HEK293 (cell line): Measurements from ENCODE around the gene GGTLC2.

Experiments
- CTCF ChIA-PET: fragments of 350-600 bp; formaldehyde crosslinking; extraction: SDS; loops from one replicate; lab custom pipeline; 2021; ENCODE audit warnings: antibody characterized with exemption; lab: Yijun Ruan, JAX
- POLR2A ChIA-PET: fragments of 300-600 bp; formaldehyde crosslinking; extraction: SDS; loops from one replicate; lab custom pipeline; 2020; ENCODE audit warnings: antibody characterized with exemption, inconsistent platforms; lab: Yijun Ruan, JAX
- H3K27ac ChIP-seq: fragments of 200-500 bp; sonication (Bioruptor generic); 2 replicates; pipeline ENCODE4 v1.5.1; 2014; ENCODE audit warnings: low read depth, low read length, control low read depth, inconsistent platforms; ENCODE audit errors: extremely low read depth
- H3K36me3 ChIP-seq, 2 experiments: fragments of 200-500 bp in 1 of 2; sonication (Bioruptor generic) in 1 of 2; 1 replicate in 1 of 2; 2 replicates in 1 of 2; pipeline ENCODE4 v1.5.1; 2014 to 2017; ENCODE audit warnings: inconsistent platforms in 2 of 2, low read length in 2 of 2; ENCODE audit not compliant: control insufficient read depth in 2 of 2, insufficient read depth in 1 of 2
- H3K4me1 ChIP-seq: fragments of 200-500 bp; sonication (Bioruptor generic); 2 replicates; pipeline ENCODE4 v1.5.1; 2014; ENCODE audit warnings: mild to moderate bottlenecking, low read length, inconsistent platforms; ENCODE audit not compliant: control insufficient read depth, insufficient read depth
- H3K4me3 ChIP-seq: 2 replicates; pipeline ENCODE4 v1.5.1; 2011; ENCODE audit warnings: low read depth, mild to moderate bottlenecking, control low read depth, low read length, moderate library complexity
- H3K9me3 ChIP-seq: fragments of 200-500 bp; sonication (Bioruptor generic); 2 replicates; pipeline ENCODE4 v1.5.1; 2014; ENCODE audit warnings: low read depth, low read length, inconsistent platforms; ENCODE audit not compliant: control insufficient read depth, insufficient read depth
- HOXA7 ChIP-seq: sonication (generic); formaldehyde crosslinking; IDR thresholded peaks from 2 replicates; pipeline ENCODE4 v1.8.1; 2022; ENCODE audit warnings: missing genetic modification reagents, borderline replicate concordance
- HOXC10 ChIP-seq: sonication (generic); formaldehyde crosslinking; IDR thresholded peaks from 2 replicates; pipeline ENCODE4 v1.8.1; 2023; ENCODE audit warnings: mild to moderate bottlenecking, missing genetic modification reagents
- HOXD13 ChIP-seq: sonication (generic); formaldehyde crosslinking; IDR thresholded peaks from 2 replicates; pipeline ENCODE4 v1.8.0; 2022; ENCODE audit warnings: missing genetic modification reagents, borderline replicate concordance
- KLF8 ChIP-seq: fragments of 450-650 bp; formaldehyde crosslinking; IDR thresholded peaks from 2 replicates; pipeline ENCODE4 v1.5.1; 2016; ENCODE audit warnings: missing biosample characterization, missing genetic modification characterization
- SP2 ChIP-seq: fragments of 450-650 bp; formaldehyde crosslinking; IDR thresholded peaks from 2 replicates; pipeline ENCODE4 v1.5.1; 2016; ENCODE audit warnings: missing biosample characterization, missing genetic modification characterization
- WT1 ChIP-seq: fragments of 450-650 bp; formaldehyde crosslinking; IDR thresholded peaks from 2 replicates; pipeline ENCODE4 v1.5.1; 2016; ENCODE audit warnings: missing biosample characterization, missing genetic modification characterization
- ZBTB11 ChIP-seq: fragments of 450-650 bp; formaldehyde crosslinking; conservative IDR thresholded peaks from 2 replicates; pipeline ENCODE4 v1.5.1; 2016; ENCODE audit warnings: low read depth, missing biosample characterization, missing genetic modification characterization
- ZNF548 ChIP-seq: fragments of 450-650 bp; formaldehyde crosslinking; IDR thresholded peaks from 2 replicates; pipeline ENCODE4 v1.5.1; 2016; ENCODE audit warnings: missing biosample characterization, missing genetic modification characterization
- ZNF701 ChIP-seq: fragments of 450-650 bp; formaldehyde crosslinking; IDR thresholded peaks from 2 replicates; pipeline ENCODE4 v1.5.1; 2016; ENCODE audit warnings: missing biosample characterization, missing genetic modification characterization
- ZNF747 ChIP-seq: fragments of 450-650 bp; formaldehyde crosslinking; IDR thresholded peaks from 2 replicates; pipeline ENCODE4 v1.5.1; 2016; ENCODE audit warnings: missing biosample characterization, missing genetic modification characterization
- ZNF792 ChIP-seq: fragments of 450-650 bp; formaldehyde crosslinking; IDR thresholded peaks from 2 replicates; pipeline ENCODE4 v1.5.1; 2016; ENCODE audit warnings: missing biosample characterization, missing genetic modification characterization
- TF ChIP-seq, protein P1 (sequence below): fragments of 450-650 bp; formaldehyde crosslinking; IDR thresholded peaks from 2 replicates; pipeline ENCODE4 v1.5.1; 2016; ENCODE audit warnings: missing biosample characterization, missing genetic modification characterization, borderline replicate concordance
- TF ChIP-seq, protein P2 (sequence below): fragments of 450-650 bp; formaldehyde crosslinking; IDR thresholded peaks from 2 replicates; pipeline ENCODE4 v1.5.1; 2016; ENCODE audit warnings: missing biosample characterization, missing genetic modification characterization, borderline replicate concordance
- TF ChIP-seq, protein P3 (sequence below): fragments of 450-650 bp; formaldehyde crosslinking; IDR thresholded peaks from 2 replicates; pipeline ENCODE4 v1.5.1; 2016; ENCODE audit warnings: missing biosample characterization, missing genetic modification characterization

Gene GGTLC2

DNA sequence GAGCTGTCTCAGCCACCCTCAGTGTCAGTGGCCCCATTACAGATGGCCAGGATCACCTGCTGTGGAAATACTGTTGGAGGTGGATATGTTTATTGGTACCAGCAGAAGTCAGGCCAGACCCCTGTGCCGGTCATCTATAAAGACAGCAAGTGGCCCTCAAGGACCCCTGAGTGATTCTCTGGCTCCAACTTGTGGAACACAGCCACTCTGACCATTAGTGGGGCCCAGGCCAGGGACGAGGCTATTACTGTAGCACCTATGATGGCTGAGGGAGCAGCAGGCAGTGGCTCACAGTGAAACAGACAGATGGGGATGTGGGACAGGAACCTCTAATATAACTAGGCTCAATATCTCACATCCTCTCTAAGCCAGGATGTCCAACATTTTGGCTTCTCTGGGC is 25.5 kb upstream of the GGTLC2 start:
- CTCF ChIA-PET = interaction anchor here (0.6 to 1.4 kb wide), 7 partner anchors 13 to 561 kb away, joined by 3 to 5 read pairs (median 3); no protein-coding TSS in a partner anchor

More for the DNA sequence above, 25.5 kb upstream of the GGTLC2 start:
- no peaks in the 10 kb centered on the region for H3K36me3 ChIP-seq
- POLR2A ChIA-PET = no interaction called here
- no peaks in the 10 kb centered on the region for H3K9me3 ChIP-seq
- TF ChIP-seq, protein P1, sequence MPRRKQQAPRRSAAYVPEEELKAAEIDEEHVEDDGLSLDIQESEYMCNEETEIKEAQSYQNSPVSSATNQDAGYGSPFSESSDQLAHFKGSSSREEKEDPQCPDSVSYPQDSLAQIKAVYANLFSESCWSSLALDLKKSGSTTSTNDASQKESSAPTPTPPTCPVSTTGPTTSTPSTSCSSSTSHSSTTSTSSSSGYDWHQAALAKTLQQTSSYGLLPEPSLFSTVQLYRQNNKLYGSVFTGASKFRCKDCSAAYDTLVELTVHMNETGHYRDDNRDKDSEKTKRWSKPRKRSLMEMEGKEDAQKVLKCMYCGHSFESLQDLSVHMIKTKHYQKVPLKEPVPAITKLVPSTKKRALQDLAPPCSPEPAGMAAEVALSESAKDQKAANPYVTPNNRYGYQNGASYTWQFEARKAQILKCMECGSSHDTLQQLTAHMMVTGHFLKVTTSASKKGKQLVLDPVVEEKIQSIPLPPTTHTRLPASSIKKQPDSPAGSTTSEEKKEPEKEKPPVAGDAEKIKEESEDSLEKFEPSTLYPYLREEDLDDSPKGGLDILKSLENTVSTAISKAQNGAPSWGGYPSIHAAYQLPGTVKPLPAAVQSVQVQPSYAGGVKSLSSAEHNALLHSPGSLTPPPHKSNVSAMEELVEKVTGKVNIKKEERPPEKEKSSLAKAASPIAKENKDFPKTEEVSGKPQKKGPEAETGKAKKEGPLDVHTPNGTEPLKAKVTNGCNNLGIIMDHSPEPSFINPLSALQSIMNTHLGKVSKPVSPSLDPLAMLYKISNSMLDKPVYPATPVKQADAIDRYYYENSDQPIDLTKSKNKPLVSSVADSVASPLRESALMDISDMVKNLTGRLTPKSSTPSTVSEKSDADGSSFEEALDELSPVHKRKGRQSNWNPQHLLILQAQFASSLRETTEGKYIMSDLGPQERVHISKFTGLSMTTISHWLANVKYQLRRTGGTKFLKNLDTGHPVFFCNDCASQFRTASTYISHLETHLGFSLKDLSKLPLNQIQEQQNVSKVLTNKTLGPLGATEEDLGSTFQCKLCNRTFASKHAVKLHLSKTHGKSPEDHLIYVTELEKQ (tag by site-specific recombination) = no peak
- TF ChIP-seq ZNF701 (no peak), ZNF548 (tag by site-specific recombination) (no peak), HOXA7 (CRISPR knock-in tag) (no peak), ZNF792 (tag by site-specific recombination) (no peak), WT1 (no peak), KLF8 (tag by site-specific recombination) (no peak), SP2 (no peak), HOXD13 (CRISPR knock-in tag) (no peak), ZBTB11 (tag by site-specific recombination) (no peak), ZNF747 (no peak), HOXC10 (CRISPR knock-in tag) (no peak)
- TF ChIP-seq, protein P2, sequence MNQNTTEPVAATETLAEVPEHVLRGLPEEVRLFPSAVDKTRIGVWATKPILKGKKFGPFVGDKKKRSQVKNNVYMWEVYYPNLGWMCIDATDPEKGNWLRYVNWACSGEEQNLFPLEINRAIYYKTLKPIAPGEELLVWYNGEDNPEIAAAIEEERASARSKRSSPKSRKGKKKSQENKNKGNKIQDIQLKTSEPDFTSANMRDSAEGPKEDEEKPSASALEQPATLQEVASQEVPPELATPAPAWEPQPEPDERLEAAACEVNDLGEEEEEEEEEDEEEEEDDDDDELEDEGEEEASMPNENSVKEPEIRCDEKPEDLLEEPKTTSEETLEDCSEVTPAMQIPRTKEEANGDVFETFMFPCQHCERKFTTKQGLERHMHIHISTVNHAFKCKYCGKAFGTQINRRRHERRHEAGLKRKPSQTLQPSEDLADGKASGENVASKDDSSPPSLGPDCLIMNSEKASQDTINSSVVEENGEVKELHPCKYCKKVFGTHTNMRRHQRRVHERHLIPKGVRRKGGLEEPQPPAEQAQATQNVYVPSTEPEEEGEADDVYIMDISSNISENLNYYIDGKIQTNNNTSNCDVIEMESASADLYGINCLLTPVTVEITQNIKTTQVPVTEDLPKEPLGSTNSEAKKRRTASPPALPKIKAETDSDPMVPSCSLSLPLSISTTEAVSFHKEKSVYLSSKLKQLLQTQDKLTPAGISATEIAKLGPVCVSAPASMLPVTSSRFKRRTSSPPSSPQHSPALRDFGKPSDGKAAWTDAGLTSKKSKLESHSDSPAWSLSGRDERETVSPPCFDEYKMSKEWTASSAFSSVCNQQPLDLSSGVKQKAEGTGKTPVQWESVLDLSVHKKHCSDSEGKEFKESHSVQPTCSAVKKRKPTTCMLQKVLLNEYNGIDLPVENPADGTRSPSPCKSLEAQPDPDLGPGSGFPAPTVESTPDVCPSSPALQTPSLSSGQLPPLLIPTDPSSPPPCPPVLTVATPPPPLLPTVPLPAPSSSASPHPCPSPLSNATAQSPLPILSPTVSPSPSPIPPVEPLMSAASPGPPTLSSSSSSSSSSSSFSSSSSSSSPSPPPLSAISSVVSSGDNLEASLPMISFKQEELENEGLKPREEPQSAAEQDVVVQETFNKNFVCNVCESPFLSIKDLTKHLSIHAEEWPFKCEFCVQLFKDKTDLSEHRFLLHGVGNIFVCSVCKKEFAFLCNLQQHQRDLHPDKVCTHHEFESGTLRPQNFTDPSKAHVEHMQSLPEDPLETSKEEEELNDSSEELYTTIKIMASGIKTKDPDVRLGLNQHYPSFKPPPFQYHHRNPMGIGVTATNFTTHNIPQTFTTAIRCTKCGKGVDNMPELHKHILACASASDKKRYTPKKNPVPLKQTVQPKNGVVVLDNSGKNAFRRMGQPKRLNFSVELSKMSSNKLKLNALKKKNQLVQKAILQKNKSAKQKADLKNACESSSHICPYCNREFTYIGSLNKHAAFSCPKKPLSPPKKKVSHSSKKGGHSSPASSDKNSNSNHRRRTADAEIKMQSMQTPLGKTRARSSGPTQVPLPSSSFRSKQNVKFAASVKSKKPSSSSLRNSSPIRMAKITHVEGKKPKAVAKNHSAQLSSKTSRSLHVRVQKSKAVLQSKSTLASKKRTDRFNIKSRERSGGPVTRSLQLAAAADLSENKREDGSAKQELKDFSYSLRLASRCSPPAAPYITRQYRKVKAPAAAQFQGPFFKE = no peak
- TF ChIP-seq, protein P3, sequence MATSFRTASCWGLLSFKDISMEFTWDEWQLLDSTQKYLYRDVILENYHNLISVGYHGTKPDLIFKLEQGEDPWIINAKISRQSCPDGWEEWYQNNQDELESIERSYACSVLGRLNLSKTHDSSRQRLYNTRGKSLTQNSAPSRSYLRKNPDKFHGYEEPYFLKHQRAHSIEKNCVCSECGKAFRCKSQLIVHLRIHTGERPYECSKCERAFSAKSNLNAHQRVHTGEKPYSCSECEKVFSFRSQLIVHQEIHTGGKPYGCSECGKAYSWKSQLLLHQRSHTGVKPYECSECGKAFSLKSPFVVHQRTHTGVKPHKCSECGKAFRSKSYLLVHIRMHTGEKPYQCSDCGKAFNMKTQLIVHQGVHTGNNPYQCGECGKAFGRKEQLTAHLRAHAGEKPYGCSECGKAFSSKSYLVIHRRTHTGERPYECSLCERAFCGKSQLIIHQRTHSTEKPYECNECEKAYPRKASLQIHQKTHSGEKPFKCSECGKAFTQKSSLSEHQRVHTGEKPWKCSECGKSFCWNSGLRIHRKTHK = no peak
- H3K4me1 ChIP-seq = no peaks in the 10 kb centered on the region
- H3K27ac ChIP-seq = no peak overlapping the region
- no peak overlapping the region for H3K4me3 ChIP-seq
